Measurements from ENCODE around the gene SEMA6B.

DNA sequence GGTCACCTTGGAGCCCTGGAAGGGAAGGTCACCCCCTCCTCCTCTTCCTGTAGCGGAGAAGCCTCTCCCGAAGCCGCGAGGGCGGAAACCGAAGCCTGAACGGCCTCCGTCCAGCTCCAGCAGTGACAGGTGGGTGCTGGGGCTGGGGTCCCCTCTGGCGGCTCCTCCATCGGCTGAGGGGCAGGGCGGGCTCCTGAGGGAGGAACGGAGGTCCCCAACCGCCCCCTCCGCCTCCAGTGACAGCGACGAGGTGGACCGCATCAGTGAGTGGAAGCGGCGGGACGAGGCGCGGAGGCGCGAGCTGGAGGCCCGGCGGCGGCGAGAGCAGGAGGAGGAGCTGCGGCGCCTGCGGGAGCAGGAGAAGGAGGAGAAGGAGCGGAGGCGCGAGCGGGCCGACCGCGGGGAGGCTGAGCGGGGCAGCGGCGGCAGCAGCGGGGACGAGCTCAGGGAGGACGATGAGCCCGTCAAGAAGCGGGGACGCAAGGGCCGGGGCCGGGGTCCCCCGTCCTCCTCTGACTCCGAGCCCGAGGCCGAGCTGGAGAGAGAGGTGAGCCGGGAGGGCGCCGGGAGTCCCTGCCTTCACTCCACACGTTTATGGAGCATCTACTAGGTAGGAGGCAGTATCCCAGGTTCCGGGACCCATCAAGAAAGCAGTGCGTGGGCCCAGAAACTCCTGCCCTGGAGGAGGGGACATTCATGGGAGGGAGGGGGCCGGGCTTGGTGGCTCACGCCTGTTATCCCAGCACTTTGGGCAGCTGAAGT, 65.4 kb downstream of the SEMA6B start:
- TF ChIP-seq POLR2AphosphoS5 (IDR thresholded peaks at IDR 0.05; ENCODE audit: borderline replicate concordance, low read depth, low read length), result no peak
- TF ChIP-seq FOXP2 (optimal IDR thresholded peaks at IDR 0.05; ENCODE audit: control extremely low read depth, extremely low read length, insufficient read depth), result no peak
- TF ChIP-seq EZH2 (IDR thresholded peaks at IDR 0.05), result no peak
